Muscle of leg (tissue), 11 donors: ENCODE data around the gene ALG12. TPM values are rescaled to one million over a fixed set of nuclear protein-coding genes. Genes with fewer than 3 reads are reported as not detected.

Experiments used
- DNase-seq: peaks from one replicate; pipeline ENCODE4 v3.0.0; 2013
- H3K27ac ChIP-seq: one replicate; pipeline ENCODE4 v1.5.1; 2013; ENCODE audit warnings: mild to moderate bottlenecking, low read length, control low read depth
- H3K27me3 ChIP-seq: one replicate; pipeline ENCODE4 v1.6.1; 2013; ENCODE audit warnings: low read length; ENCODE audit not compliant: control insufficient read depth, insufficient read depth
- H3K36me3 ChIP-seq: one replicate; pipeline ENCODE4 v1.6.1; 2013; ENCODE audit warnings: low read length; ENCODE audit not compliant: control insufficient read depth, insufficient read depth
- H3K4me1 ChIP-seq: one replicate; pipeline ENCODE4 v1.6.1; 2013; ENCODE audit warnings: low read length; ENCODE audit not compliant: control insufficient read depth, insufficient read depth
- H3K4me3 ChIP-seq: one replicate; pipeline ENCODE4 v1.5.1; 2013; ENCODE audit warnings: low read length, control low read depth
- H3K9me3 ChIP-seq: replicated peaks from 2 replicates; pipeline ENCODE4 v1.6.1; 2013; ENCODE audit warnings: low read depth, low read length; ENCODE audit not compliant: control insufficient read depth
- WGBS: methylation state at CpG from one replicate; pipeline ENCODE4 v1.1.5; 2013; ENCODE audit warnings: missing lambda C conversion rate; ENCODE audit not compliant: insufficient coverage; 5-methylcytosine and 5-hydroxymethylcytosine counted together
- polyA plus RNA-seq, 8 donors: library from polyadenylated mRNA; unstranded; fragments of 120-200 nt; gene quantifications; one replicate each; pipeline versions ENCODE4 v1.2.1 to v1.2.3, GENCODE V29; 2013; ENCODE audit warnings: inconsistent platforms in 1 of 8, low replicate concordance in 1 of 8; ENCODE audit not compliant: insufficient read length in 8 of 8, insufficient read depth in 1 of 8
- total RNA-seq: library from RNA; stranded (reverse); fragments of 120-200 nt; gene quantifications from one replicate; pipeline ENCODE4 v1.2.4, GENCODE V29; 2013

The ALG12 gene
- total and polyA plus RNA-seq, 9 donors = 6.6 to 19.1 (median 15.8) TPM

GRCh38 chr22:49910229-49911155 is 7.7 kb downstream of the ALG12 start:
- Histone ChIP-seq H3K27ac (no peak overlapping the region), H3K4me3 (no peak overlapping the region), H3K36me3 (peaks cover 48% of the 10 kb centered on the region), H3K27me3 (no peaks in the 10 kb centered on the region), H3K4me1 (no peaks in the 10 kb centered on the region), H3K9me3 (no peaks in the 10 kb centered on the region)
- WGBS = 91% methylated on average over 20 of the region's 27 CpGs
- DNase-seq = no peak

GRCh38 chr22:49909476-49910205 is 8.6 kb downstream of the ALG12 start:
- Histone ChIP-seq H3K27me3 (no peaks in the 10 kb centered on the region), H3K4me1 (no peaks in the 10 kb centered on the region), H3K4me3 (no peak overlapping the region), H3K9me3 (no peaks in the 10 kb centered on the region), H3K27ac (no peak overlapping the region), H3K36me3 (peaks cover 51% of the 10 kb centered on the region)
- WGBS = 95% methylated on average over 14 of the region's 23 CpGs
- no peak for DNase-seq

GRCh38 chr22:49907807-49908206 is 10.4 kb downstream of the ALG12 start:
- Histone ChIP-seq H3K27ac (no peak overlapping the region), H3K4me1 (no peaks in the 10 kb centered on the region), H3K27me3 (no peaks in the 10 kb centered on the region), H3K9me3 (no peaks in the 10 kb centered on the region), H3K36me3 (peaks cover 57% of the 10 kb centered on the region), H3K4me3 (no peak overlapping the region)
- no peak for DNase-seq
- 93% methylated on average over 19 of the region's 19 CpGs for WGBS

GRCh38 chr22:49906799-49907290 is 11.4 kb downstream of the ALG12 start:
- no peaks in the 10 kb centered on the region for H3K9me3 ChIP-seq
- WGBS = 92% methylated on average over 14 of the region's 14 CpGs
- H3K36me3 ChIP-seq = peaks cover 52% of the 10 kb centered on the region
- H3K27ac ChIP-seq = no peak overlapping the region
- H3K27me3 ChIP-seq = no peaks in the 10 kb centered on the region
- H3K4me3 ChIP-seq = no peak overlapping the region
- DNase-seq = no peak
- H3K4me1 ChIP-seq = no peaks in the 10 kb centered on the region

- Histone ChIP-seq H3K4me3 (no peak overlapping the region), H3K27ac (no peak overlapping the region), H3K36me3 (peaks cover 57% of the 10 kb centered on the region), H3K4me1 (no peaks in the 10 kb centered on the region), H3K9me3 (no peaks in the 10 kb centered on the region), H3K27me3 (no peaks in the 10 kb centered on the region)
- DNase-seq = no peak
- WGBS = 93% methylated on average over 27 of the region's 28 CpGs
These were observed 12.0 kb downstream of the ALG12 start for GRCh38 chr22:49906071-49906798.

- Histone ChIP-seq H3K36me3 (peaks cover 57% of the 10 kb centered on the region), H3K9me3 (no peaks in the 10 kb centered on the region), H3K27ac (no peak overlapping the region), H3K4me3 (no peak overlapping the region), H3K4me1 (no peaks in the 10 kb centered on the region), H3K27me3 (no peaks in the 10 kb centered on the region)
- WGBS = 92% methylated on average over 17 of the region's 18 CpGs
- no peak for DNase-seq
These were observed 12.8 kb downstream of the ALG12 start for GRCh38 chr22:49905465-49905864.

- no peaks in the 10 kb centered on the region for H3K9me3 ChIP-seq
- no peaks in the 10 kb centered on the region for H3K4me1 ChIP-seq
- H3K27ac ChIP-seq = no peak overlapping the region
- H3K4me3 ChIP-seq = no peak overlapping the region
- DNase-seq = no peak
- 88% methylated on average over 11 of the region's 11 CpGs for WGBS
- H3K27me3 ChIP-seq = no peaks in the 10 kb centered on the region
- H3K36me3 ChIP-seq = peaks cover 48% of the 10 kb centered on the region
These were observed 14.2 kb downstream of the ALG12 start for GRCh38 chr22:49904040-49904369.

GRCh38 chr22:49903322-49904039 is 14.8 kb downstream of the ALG12 start:
- Histone ChIP-seq H3K27ac (no peak overlapping the region), H3K27me3 (no peaks in the 10 kb centered on the region), H3K36me3 (peaks cover 46% of the 10 kb centered on the region), H3K4me3 (no peak overlapping the region), H3K9me3 (no peaks in the 10 kb centered on the region), H3K4me1 (no peaks in the 10 kb centered on the region)
- 92% methylated on average over 16 of the region's 17 CpGs for WGBS
- no peak for DNase-seq

GRCh38 chr22:49901457-49901856 is 16.8 kb downstream of the ALG12 start:
- Histone ChIP-seq H3K9me3 (no peaks in the 10 kb centered on the region), H3K36me3 (peaks cover 41% of the 10 kb centered on the region), H3K4me1 (no peaks in the 10 kb centered on the region), H3K4me3 (no peak overlapping the region), H3K27me3 (no peaks in the 10 kb centered on the region), H3K27ac (no peak overlapping the region)
- WGBS = 96% methylated on average over 10 of the region's 11 CpGs
- no peak for DNase-seq
